ENCODE measurements around the gene TCEA3. TPM values are rescaled to one million over a fixed set of nuclear protein-coding genes. Genes with fewer than 3 reads are reported as not detected.

Gene TCEA3
- total RNA-seq, 3 donors from 2014 or later = 8.5 to 38.0 (median 31.2) TPM

DNA sequence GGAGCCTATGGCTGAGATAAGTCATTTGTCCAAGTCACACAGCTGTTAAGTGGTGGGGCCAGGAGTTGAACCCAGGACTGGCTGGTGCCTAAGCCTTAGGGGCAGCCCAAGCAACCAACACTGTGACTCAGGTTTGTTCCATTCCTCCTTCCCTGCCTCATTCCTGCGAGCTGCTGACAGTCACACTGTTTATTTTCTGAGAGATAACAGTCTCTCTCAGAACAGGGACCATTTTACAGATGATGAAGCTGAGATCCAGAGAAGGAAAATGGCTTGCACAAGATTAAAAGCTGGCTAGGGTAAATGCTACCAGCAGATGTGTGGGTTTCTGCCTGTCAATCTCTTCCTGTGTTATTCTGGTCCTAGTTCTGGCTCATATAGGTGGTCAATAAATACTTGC, 24.3 kb upstream of the TCEA3 start:
- no peak overlapping the region for H3K4me3 ChIP-seq
- H3K27ac ChIP-seq = peak overlapping the region in 1 of 2 donors; percentile 48
- DNase-seq (ENCODE audit: low spot score in 2 of 2) = no peak
- intact Hi-C loops (cut with DNase I; ENCODE audit: low total_unique reads) = no loop called here
- no peaks in the 10 kb centered on the region for H3K9me3 ChIP-seq
- H3K27me3 ChIP-seq = no peaks in the 10 kb centered on the region
- no peaks in the 10 kb centered on the region for H3K36me3 ChIP-seq
- peaks cover 5 to 15% of the 10 kb centered on the region in 2 donors for H3K4me1 ChIP-seq
- no peak for TF ChIP-seq POLR2A (IDR thresholded peaks at IDR 0.05)
- no peak for TF ChIP-seq POLR2AphosphoS5 (IDR thresholded peaks at IDR 0.05)
- TF ChIP-seq CTCF (IDR thresholded peaks at IDR 0.05) = no peak

GRCh38 chr1:23446661-23447310, 22.2 kb upstream of the TCEA3 start:
- Histone ChIP-seq H3K4me1 (peaks cover 0 to 15% of the 10 kb centered on the region in 2 donors), H3K27me3 (no peaks in the 10 kb centered on the region), H3K27ac (peak overlapping the region in 1 of 2 donors; percentile 60), H3K4me3 (no peak overlapping the region), H3K36me3 (no peaks in the 10 kb centered on the region), H3K9me3 (no peaks in the 10 kb centered on the region)
- intact Hi-C loops (cut with DNase I; ENCODE audit: low total_unique reads) = no loop called here
- no peak for TF ChIP-seq POLR2A (IDR thresholded peaks at IDR 0.05)
- no peak for TF ChIP-seq POLR2AphosphoS5 (IDR thresholded peaks at IDR 0.05)
- no peak for TF ChIP-seq CTCF (IDR thresholded peaks at IDR 0.05)
- no peak for DNase-seq (ENCODE audit: low spot score in 2 of 2)

- H3K36me3 ChIP-seq = no peaks in the 10 kb centered on the region
- peak overlapping the region in 2 of 3 donors; percentile 27 to 50 for H3K4me3 ChIP-seq
Observed at GRCh38 chr1:23444596-23445390, 20.2 kb upstream of the TCEA3 start.

DNA sequence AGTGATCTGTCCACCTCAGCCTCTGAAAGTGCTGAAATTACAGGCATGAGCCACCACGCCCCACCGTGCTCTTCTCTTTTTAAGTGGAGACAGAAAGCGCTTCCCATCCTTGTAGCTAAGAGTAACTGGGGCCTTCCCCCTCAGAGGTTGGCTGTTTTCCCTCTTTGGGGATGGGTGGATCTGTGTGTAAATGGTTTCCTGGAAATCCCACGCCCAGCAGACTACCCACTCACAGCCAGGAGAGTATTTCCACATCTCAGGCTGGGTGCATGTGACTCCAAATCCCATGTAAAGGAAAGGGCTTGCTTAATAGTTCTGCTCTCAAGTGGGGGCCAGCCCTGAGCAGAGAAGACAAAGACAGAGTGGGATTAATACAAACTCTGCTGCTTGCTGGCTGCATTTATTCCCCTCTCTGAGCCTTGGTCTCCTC, 19.6 kb upstream of the TCEA3 start:
- intact Hi-C loops (cut with DNase I; ENCODE audit: low total_unique reads) = no loop called here
- TF ChIP-seq CTCF (IDR thresholded peaks at IDR 0.05) (no peak), POLR2AphosphoS5 (IDR thresholded peaks at IDR 0.05) (peak; percentile 77 to 98 (median 96))
- DNase-seq (ENCODE audit: low spot score in 2 of 2) = peak in 1 of 2 donors; percentile 81
- H3K4me1 ChIP-seq = peaks cover 0 to 7% of the 10 kb centered on the region in 2 donors
- no peaks in the 10 kb centered on the region for H3K36me3 ChIP-seq
- H3K4me3 ChIP-seq = peak overlapping the region in 2 of 3 donors; percentile 27 to 50
- H3K27me3 ChIP-seq = no peaks in the 10 kb centered on the region
- peak overlapping the region; percentile 58 to 83 for H3K27ac ChIP-seq
- H3K9me3 ChIP-seq = no peaks in the 10 kb centered on the region

More at GRCh38 chr1:23444596-23445390, 20.2 kb upstream of the TCEA3 start:
- Histone ChIP-seq H3K9me3 (no peaks in the 10 kb centered on the region), H3K27me3 (no peaks in the 10 kb centered on the region), H3K27ac (peak overlapping the region; percentile 58 to 83), H3K4me1 (peaks cover 0 to 7% of the 10 kb centered on the region in 2 donors)
- DNase-seq (ENCODE audit: low spot score in 2 of 2) = no peak
- intact Hi-C loops (cut with DNase I; ENCODE audit: low total_unique reads) = no loop called here
- TF ChIP-seq POLR2AphosphoS5 (IDR thresholded peaks at IDR 0.05) = no peak
- TF ChIP-seq CTCF (IDR thresholded peaks at IDR 0.05) = no peak
- no peak for TF ChIP-seq POLR2A (IDR thresholded peaks at IDR 0.05)

GRCh38 chr1:23442751-23443150, 18.2 kb upstream of the TCEA3 start:
- Histone ChIP-seq H3K4me1 (peaks cover 0 to 7% of the 10 kb centered on the region in 2 donors), H3K4me3 (no peak overlapping the region), H3K36me3 (no peaks in the 10 kb centered on the region), H3K27ac (peak overlapping the region; percentile 1 to 54), H3K27me3 (no peaks in the 10 kb centered on the region), H3K9me3 (no peaks in the 10 kb centered on the region)
- DNase-seq (ENCODE audit: low spot score in 2 of 2) = peak in 1 of 2 donors; percentile 70
- intact Hi-C loops (cut with DNase I; ENCODE audit: low total_unique reads) = no loop called here
- TF ChIP-seq CTCF (IDR thresholded peaks at IDR 0.05) (no peak), POLR2A (IDR thresholded peaks at IDR 0.05) (no peak), POLR2AphosphoS5 (IDR thresholded peaks at IDR 0.05) (no peak)

Data from breast epithelium (tissue), 4 donors.